Measurements from ENCODE around the gene CXCL16. TPM values are rescaled to one million over a fixed set of nuclear protein-coding genes. Genes with fewer than 3 reads are reported as not detected.
A peak's percentile ranks its signal among the peaks of the same experiment; 100 is the strongest.

The CXCL16 gene
- total and polyA plus RNA-seq, 10 of the 15 experiments (the other 5 are each of a cell fraction or from before 2014, with no cell fraction given) = 0.15 to 2.2 (median 0.65) TPM

DNA sequence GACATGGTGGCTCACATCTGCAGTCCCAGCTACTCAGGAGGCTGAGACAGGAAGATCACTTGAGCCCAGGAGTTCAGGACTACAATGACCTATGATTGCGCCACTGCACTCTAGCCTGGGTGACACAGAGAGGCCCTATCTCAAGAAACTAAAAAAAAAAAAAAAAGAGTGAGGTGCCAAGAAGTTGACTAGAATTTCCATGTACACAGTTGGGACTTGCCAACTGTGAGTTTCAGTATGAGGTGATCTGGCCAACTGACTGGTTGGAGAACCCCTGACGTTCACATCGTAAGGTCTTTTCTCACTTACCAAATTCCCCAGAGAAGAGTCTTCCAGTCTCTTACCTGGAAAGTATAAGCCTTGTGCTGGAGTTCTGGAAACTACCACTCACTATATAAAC is 11.6 kb downstream of the CXCL16 start (continued):
- TF ChIP-seq NFYB (IDR thresholded peaks at IDR 0.05; ENCODE audit: insufficient read depth, low read depth, low read length) (0 out of 2 replicates have a peak, but pooled peaks have one; percentile 6), ESRRA (IDR thresholded peaks at IDR 0.05; ENCODE audit: low read length) (no peak)
- TF ChIP-seq, protein P1, sequence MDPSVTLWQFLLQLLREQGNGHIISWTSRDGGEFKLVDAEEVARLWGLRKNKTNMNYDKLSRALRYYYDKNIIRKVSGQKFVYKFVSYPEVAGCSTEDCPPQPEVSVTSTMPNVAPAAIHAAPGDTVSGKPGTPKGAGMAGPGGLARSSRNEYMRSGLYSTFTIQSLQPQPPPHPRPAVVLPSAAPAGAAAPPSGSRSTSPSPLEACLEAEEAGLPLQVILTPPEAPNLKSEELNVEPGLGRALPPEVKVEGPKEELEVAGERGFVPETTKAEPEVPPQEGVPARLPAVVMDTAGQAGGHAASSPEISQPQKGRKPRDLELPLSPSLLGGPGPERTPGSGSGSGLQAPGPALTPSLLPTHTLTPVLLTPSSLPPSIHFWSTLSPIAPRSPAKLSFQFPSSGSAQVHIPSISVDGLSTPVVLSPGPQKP (IDR thresholded peaks at IDR 0.05; ENCODE audit: low read depth, low read length) = no peak

DNA sequence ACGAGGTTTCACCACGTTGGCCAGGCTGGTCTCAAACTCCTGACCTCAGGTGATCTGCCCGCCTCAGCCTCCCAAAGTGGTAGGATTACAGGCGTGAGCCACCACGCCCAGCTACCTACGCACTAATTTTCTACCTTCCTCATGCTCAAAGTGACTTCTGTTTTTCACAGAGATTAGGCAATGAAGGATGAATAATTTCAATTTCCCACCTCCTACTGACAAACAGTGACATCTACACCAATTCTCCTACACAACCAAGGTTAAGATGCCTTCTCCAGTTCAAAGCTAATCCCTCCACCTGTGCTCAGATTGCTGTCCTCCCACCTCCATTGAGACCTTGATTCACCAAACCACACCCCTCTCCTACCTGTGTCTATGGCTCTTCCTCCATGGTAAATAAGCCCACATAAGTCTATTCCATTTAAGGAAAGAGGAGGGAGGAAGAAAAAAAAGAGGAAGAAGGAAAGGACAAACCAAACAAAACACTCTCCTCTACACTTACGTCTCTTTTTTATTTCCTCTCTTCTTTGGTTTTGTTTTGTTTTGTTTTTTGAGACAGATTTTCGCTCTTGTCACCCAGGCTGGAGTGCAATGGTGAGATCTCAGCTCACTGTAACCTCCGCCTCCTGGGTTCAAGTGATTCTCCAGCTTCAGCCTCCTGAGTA is 13.9 kb downstream of the CXCL16 start:
- Histone ChIP-seq H3K36me3 (ENCODE audit: control insufficient read depth in 2 of 2, insufficient read depth in 2 of 2, low read length in 1 of 2) (no peaks in the 10 kb centered on the region), H3K4me1 (ENCODE audit: control insufficient read depth, insufficient read depth, low read length) (peaks cover 10% of the 10 kb centered on the region), H3K9ac (ENCODE audit: control insufficient read depth, insufficient read depth, low read length) (no peak overlapping the region), H3K4me2 (ENCODE audit: control insufficient read depth, insufficient read depth) (no peak overlapping the region), H3K9me3 (replicated peaks; ENCODE audit: control insufficient read depth, insufficient read depth, low read length) (no peaks in the 10 kb centered on the region), H3K79me2 (ENCODE audit: control insufficient read depth, insufficient read depth, low read length) (peaks cover 2% of the 10 kb centered on the region), H2AFZ (ENCODE audit: control insufficient read depth, low read depth, low read length) (no peak overlapping the region), H3K27ac (ENCODE audit: control insufficient read depth, insufficient read depth) (no peak overlapping the region), H3K27me3 (replicated peaks in 1 of 2; ENCODE audit: control insufficient read depth in 2 of 2, insufficient read depth in 2 of 2, low read length in 1 of 2) (no peaks in the 10 kb centered on the region), H3K4me3 (no peak overlapping the region), H4K20me1 (ENCODE audit: control insufficient read depth, insufficient read depth) (no peaks in the 10 kb centered on the region)
- whole genome bisulfite sequencing (ENCODE audit: insufficient coverage, insufficient replicate concordance, low lambda C conversion rate, missing lambda C conversion rate) = 72% methylated on average over 9 of the region's 9 CpGs
- ChIA-PET POLR2A (interaction anchor here (1.4 kb wide), 1 partner anchor 24 kb away, joined by 3 read pairs; no protein-coding TSS in a partner anchor), RAD21 (ENCODE audit: unreplicated experiment) (interaction anchor here (0.9 to 1.4 kb wide), 2 partner anchors 12 to 15 kb away, joined by 3 to 4 read pairs; partner anchors contain the start of gene ARRB2), SMC1A (ENCODE audit: uncharacterized antibody, unreplicated experiment) (interaction anchor here (1.6 kb wide), 1 partner anchor 12 kb away, joined by 3 read pairs; no protein-coding TSS in a partner anchor), CTCF (interaction anchor here (0.6 to 1.3 kb wide), 3 partner anchors 16 to 574 kb away, joined by 3 read pairs; partner anchors contain the start of gene ARRB2)
- TF ChIP-seq, protein P2, sequence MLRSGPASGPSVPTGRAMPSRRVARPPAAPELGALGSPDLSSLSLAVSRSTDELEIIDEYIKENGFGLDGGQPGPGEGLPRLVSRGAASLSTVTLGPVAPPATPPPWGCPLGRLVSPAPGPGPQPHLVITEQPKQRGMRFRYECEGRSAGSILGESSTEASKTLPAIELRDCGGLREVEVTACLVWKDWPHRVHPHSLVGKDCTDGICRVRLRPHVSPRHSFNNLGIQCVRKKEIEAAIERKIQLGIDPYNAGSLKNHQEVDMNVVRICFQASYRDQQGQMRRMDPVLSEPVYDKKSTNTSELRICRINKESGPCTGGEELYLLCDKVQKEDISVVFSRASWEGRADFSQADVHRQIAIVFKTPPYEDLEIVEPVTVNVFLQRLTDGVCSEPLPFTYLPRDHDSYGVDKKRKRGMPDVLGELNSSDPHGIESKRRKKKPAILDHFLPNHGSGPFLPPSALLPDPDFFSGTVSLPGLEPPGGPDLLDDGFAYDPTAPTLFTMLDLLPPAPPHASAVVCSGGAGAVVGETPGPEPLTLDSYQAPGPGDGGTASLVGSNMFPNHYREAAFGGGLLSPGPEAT (IDR thresholded peaks at IDR 0.05; ENCODE audit: low read depth) = no peak
- TF ChIP-seq TAF1 (IDR thresholded peaks at IDR 0.05; ENCODE audit: borderline replicate concordance, low read depth, low read length) = no peak
- no peak for TF ChIP-seq FOXM1 (IDR thresholded peaks at IDR 0.05; ENCODE audit: low read depth, low read length)
- no peak for TF ChIP-seq GABPA (IDR thresholded peaks at IDR 0.05; ENCODE audit: low read depth)
- 0 out of 2 replicates have a peak, but pooled peaks have one; percentile 5 for TF ChIP-seq SPI1 (IDR thresholded peaks at IDR 0.05; ENCODE audit: borderline replicate concordance, insufficient read depth, low read depth, low read length)
- FAIRE-seq = no peak
- intact Hi-C loops (cut with micrococcal nuclease; ENCODE audit: unreplicated experiment) = no loop called here
- no peak for DNase-seq (ENCODE audit: low read depth, low spot score)
- ATAC-seq = no peak
- no TSS peak for BruUV-seq (replicated peaks)
- in situ Hi-C loops (cut with MboI) = no loop called here

Measured in GM12878 (cell line).